HG03066 (cell line): ENCODE measurements around the gene KCNK10.

ENCODE experiments used
- ATAC-seq: cut with Tn5 transposase; IDR thresholded peaks from one replicate; pipeline ENCODE4 v1.9.1; 2021; ENCODE audit warnings: low read depth; ENCODE audit not compliant: unreplicated experiment

Gene KCNK10

DNA sequence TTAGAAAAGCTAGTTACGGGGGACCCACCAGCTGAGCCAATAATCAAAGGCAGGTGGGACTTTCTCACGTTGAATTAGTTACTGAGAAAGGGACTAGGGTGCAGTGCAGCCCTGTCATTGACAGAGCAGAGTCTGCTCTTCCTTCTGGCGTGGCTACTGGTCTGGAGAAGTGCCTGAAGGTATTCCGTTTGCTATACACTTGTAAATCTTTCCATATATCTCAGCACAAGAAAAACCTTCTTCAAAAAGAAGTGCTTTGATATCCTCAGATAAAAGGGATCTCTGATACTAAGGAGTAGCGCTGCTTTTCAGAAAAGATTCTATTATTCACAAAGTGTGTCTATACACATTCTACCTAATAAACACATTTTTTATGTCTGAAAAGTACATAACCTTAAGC is 91.5 kb downstream of the KCNK10 start:
- ATAC-seq, result no peak

DNA sequence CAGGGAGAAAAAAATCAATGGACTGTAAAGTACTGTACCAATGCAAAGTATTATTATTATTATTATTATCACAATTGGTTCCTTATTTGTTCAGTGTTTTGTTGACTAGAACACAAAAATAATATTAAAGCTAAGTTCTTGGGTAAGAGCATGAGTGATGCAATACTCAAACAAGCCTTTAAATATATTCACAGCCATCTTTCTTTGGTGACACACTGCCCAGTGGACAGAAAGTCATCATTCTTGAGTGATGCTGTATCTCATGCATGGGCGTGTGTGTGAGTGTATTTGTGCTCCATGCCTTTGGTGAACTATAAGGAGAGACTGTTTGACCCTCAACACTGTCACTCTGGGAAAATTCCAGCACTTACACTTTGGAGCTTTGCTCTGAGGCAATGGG is 93.6 kb downstream of the KCNK10 start:
- ATAC-seq, result no peak

DNA sequence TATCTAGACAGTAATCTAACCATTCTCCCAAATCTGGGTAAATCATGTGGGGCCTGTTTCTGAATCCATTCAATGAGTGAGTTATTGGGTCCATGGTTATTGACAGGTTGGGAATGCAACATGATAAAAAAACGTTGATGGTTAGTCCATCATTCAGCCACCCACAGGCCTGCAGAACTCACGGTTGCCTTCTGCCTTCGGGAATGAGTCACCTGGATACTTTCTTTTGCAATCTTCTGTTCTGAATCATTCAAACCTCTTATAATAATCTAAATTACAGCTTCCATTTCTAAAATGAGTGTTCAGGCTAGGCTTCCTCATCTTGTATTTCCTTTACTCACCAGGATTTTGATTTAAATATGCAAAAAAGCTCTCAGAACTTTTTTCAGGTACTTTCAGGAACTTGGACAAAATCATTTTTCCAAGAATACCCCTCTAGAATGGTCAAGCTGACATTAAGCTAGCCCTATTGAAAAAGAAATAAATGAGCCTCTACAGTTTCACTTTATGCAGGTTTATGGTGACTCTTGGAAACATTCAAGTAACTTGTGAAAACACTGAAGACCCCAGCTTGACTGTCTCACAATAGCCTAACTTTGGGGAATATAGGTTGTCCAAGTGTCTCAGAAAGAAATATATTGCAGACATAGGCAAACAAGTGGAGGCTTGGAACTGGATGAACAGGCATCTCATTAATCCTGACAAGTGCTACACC is 94.4 kb downstream of the KCNK10 start:
- no peak for ATAC-seq

DNA sequence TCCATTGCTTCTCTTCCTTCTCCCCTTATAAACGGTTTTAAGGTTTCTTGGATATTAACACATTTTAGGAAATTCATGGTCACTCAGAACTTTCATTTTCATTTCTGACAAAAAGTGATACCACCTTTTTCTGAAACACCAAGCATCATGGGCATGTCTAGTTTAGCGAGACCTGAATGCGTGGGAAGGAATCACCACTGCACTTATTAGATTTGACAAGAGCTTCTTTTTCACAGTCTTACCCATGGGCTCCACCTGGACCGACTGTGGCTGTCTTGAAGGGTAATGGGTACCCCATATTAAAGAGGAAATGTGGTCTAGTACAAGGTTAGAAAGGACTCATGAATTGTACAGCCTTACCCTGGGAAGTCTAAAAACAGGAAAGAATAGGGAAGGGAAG is 95.4 kb downstream of the KCNK10 start:
- ATAC-seq, result no peak

DNA sequence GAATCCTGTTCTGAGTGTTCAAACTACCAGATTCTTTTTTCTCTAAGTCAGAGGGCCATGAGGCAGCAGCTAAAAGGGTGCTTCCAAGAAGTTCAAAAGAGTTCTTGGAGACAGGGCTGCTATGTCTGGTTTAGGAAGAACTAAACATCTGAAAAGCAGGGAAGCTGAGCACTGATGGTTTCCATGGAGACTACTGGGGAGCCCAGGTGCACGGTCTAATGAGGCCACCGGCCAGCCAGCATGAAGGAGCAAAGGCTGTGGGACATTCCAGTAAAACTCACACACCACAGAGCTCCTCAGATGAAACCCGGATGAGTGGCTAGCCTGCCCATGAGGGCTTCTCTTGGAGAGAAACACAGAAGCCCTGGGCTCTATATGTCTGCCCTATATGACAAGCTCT is 97.3 kb downstream of the KCNK10 start:
- ATAC-seq, result no peak

DNA sequence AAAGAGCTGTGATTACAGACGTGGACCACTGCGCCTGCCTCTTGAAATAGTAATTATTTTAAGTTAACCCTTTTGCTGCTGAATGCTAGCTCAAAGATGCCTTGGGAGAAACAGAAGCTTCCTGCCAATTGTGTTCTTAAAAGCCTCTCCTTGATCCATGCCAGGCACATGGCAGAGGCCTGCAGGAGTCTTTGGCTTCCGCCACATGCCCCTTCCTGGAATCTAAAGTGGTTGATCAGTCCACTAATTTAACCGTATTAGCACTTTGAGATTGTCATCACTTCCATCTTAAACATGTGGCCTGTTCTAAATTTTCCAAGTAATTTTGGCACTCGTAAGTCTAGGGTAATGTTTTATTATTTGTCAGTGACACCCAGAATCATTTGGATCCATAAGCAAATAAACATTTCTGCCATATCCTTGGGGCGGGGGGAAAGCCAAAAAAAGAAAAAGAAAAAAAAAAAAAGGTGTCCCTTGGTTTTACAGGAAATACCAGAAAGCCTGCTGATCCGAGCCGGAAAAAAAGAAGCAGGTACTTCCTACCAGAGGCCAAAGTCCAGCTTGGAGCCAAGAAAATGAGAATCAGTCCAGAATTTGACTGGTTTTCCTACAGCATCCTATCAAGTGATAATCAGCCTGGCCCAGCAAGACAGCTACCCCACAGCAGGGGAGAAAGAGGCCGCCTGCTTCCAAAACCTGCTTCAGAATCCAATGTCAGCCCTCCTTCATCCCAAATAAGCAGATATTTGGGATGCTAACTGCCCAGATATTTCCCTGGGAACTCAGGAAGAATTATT is 104.8 kb downstream of the KCNK10 start:
- no peak for ATAC-seq

DNA sequence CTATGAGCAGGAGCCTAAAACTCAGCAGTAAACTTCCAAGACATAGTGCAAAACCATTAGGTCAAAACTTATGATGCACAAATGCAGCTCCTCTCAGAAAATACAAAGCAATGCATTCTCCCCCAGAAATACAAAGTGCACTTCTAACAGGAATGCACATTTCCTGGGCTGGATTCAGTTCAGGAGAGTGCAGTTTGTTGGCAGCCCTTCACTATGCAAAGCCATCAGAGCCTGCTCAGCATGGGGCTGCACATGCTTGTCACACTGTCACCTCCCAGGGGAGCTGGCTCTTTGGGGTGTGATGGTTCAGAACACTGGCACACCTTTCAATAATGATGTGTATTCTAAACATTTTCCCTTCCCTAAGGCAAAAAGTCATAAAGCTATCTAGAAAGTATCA is 110.4 kb downstream of the KCNK10 start:
- ATAC-seq, result no peak

DNA sequence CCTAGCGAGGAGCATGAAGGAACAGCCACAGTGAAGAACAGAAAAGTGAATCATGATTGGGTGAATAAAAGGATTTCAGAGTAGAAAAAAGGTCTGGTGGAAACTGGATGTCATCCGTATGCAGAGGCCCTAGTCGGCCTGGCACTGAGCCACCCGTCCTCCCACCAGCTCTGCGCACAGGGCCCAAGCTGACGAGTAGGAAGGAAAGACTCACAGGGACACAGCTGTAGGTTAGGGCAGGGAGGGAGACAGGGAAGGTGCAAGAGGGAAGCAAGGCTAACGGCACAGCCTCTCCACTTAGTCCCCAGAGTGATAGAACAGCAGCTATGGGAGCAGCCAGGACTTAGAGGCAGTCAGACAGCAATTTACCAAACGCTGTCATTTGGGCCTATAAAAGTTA is 112.6 kb downstream of the KCNK10 start:
- no peak for ATAC-seq

DNA sequence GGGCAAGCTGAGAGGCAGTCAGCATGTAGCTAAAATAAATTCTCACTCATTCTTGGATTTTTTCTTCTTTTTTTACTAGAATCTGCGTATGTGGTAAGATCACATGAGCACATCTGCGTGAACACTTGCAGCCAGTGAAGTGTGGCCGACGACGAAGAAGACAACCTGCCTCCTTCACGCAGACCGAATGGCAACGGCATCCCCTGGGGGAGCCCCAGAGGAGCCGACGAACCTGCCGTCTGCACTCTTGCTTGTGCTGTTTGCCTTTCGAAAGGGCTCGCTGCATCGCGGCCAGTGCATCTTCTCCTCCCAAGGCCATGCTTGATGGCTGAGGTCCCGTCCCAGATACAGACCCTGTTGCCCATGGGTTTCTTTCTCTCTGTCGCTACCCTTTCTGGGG is 113.8 kb downstream of the KCNK10 start:
- no peak for ATAC-seq

DNA sequence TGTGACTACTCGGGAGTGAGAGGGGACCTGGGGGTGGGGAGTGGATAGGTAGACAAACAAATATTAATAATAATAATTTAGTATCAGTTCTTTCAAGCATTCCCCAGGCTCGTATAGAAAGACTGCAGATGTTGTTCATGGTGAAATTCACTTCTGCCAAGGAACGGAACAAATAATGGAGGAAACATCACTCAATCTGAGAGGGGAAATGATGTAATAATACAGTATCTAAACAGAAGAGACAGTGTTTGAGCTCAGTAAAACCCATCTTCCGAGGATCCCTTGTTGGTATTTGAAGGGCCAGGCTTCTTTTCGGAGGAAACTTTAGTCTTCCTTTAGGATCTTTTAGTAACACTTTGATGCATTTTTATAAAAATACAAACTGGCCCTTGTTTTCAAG is 114.2 kb downstream of the KCNK10 start:
- no peak for ATAC-seq

DNA sequence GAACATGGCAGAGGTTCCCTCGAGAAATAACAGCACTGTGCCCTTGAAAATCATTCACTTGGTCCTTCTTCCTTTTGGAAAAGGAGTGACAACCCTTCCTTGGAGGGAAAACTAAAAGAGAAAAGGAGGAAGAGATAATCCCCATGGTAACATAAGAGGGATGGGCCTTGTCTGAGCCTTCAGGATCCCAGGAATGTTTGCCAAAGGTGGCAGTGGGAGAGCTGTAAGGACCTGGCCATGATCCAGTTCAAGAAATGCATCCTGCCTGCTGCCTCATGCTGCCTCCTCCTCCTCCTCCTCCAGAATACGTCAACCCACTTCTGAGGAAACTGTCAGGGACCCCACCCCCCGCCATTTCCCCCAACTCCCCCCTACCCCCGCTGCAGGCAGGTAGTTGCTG is 118.8 kb downstream of the KCNK10 start:
- no peak for ATAC-seq

DNA sequence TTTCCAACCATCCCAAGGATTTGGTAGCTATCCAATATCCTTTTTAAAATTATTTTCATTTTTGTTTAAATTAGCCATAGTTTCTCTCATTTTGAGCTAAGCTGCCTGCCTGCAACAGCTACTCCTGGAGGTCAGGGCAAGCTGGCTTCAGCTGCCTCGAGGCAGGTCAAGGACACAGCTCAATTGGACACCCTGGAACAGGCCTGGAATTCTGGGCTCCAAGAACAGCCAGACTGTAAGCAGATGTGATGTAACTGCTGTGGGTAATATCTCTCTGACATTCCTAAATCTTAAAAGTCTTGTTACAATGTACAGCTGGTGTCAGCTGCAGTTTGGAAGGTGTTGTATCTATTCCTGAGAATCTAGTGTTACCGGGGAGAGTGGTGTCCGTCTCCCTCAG is 119.8 kb downstream of the KCNK10 start:
- no peak for ATAC-seq

DNA sequence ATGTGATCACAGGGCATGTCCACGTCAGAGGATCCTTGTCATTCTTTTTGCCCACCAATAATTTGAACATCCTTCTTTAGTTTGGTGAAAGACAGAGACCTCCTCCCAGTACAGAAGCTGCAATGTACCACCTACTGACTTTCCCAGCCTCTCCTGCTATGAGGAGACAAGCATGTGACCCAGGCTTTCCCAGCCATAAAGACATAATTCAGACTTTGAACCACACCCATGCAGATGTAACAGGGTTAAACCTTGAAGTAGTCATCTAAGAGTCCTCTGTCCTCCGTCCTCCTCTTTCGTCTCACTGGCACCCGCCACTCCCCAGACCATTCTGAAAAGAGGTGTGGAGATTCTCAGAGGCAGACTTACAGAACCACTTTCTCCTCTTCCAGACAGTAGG is 120.8 kb downstream of the KCNK10 start:
- ATAC-seq, result no peak

DNA sequence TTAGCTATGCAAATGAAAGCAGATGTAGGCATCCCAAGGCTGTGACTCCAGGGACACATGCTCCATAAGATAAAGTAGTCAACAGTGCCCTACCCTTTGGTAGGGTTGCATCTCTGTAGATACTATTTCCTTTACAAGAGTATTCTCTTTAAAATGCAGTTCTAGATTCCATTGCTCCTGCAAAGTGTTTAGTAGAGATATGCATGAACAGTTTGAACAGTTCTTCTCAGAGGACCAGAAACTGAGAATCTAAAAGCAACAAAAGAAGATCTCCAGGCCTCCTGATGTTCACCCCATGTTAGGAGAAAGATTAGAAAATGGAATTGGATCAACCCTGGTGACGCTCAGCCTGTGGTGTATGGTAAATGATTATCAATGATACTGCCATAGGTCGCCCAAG is 121.2 kb downstream of the KCNK10 start:
- ATAC-seq, result no peak

DNA sequence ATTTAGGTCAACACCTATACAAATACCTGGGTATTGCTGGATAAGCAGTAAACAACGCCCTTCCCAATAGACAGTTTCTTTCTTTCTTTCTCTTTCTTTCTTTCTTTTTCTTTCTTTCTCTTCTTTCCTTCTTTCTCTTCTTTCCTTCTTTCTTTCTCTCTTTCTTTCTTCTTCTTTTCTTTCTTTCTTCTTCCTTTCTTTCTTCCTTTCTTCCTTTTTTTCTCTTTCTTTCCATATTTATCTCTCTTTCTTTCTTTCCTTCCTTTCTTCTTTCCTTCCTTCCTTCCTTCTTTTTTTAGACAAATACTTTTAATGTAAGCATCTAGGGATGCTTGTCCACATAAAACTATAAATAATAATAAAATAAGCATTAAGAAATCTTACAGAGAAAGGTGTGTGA is 123.2 kb downstream of the KCNK10 start:
- no peak for ATAC-seq

DNA sequence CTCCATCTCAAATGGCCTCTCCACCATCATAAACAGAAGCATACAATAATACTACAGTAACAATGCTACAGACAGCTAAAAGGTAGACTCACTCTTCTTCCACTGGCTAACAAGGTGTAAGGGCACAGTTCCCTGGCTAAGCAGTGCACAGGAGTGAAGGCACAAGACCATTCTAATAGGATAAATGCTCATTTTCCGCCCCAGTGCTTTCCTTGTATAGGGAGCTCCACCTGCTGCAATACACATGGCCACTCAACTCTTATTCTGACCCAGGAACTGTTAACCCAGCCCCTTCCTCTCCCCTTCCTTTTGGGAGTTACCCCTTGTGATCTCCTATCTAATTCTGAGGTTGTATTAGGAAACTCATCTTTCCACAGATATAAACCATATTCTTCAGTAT is 124.6 kb downstream of the KCNK10 start:
- ATAC-seq, result no peak

DNA sequence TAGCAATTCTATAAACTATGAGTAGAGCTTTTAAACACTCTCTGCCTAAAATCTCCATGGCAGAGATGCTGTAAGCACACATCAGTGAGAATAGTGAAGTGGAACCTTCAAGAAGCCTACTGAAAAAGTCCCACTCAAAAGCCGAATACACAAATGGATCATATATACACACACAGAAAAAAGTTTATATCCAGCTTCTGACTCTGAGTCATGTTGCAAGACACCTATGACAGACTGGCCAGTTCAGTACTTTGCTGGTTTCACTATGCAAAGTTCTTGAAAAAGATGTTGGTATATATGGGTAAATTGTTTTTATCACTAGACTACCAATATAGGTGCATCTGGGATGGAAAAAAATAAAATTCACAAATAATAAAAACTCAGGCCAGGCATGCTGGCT is 126.1 kb downstream of the KCNK10 start:
- ATAC-seq, result no peak

DNA sequence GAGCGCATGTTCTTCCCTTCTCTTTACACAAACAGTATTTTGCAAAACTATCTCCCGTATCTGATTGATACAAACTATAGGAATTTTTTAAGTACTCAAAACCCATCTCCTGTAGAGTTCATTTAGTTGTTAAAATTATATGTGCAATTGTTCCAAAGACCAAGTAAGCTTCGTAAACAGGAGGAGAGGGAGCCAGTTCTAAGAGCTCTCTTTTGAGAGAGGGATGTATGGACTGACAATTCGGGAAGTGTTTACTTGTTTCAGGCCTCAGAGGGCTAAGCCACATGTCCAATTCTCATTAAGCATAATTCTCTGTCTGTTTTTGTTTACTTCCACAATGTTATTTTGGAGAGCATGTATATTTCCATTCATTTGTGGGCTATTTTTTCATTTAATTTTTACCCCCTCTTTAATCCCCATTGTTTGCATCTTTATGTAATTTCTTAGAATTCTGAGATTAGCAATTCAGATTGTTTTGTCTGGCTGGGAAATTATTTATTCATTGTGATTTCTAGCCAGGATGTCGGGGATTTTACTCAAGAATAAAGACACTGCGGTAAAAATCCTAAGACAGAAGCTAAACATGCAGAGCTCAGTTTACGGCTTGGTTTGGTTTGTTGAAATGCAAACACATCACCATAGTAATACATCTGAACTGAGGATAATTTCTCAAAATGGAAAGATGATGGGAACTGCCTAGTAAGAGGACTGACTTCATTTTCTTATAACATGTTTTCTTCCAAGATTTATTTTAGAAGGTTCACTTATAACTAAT is 126.8 kb downstream of the KCNK10 start:
- no peak for ATAC-seq

DNA sequence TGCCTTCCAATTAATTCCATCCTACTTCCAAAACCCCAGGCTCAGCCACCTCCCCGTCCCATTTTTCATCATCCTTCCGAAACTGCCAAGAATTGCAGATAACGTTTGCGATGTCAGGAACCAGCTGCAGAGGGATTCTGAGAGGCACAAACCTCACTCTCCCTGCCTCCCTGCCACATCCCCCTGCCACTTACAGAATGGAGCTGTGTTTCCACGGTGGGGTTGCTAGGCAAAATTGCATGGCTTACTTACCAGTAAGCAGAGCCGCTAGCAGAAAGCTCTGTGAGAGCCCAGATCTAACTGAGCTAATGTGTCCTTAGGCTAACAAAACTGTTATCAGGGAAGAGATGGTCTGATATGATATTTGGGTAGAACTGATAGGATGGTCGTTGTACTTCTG is 127.4 kb downstream of the KCNK10 start:
- ATAC-seq, result no peak

DNA sequence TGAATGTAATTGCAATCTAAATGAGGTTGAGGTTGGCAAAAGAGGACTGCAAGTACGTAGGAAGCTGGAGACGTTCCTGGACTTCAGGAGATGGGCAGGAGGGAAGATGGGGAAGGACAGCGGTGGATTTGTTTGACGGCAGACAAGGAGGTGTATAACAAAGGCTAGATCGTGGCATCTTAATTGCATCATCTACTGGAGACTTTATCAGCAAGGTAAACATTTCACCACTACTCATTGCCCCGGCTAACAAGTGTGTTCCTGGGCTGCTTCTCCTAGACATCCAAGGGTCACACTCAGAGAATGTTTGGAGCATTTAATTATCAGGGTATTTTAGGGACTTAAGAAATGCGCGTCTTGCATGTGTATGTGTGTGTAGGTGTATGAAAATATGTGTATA is 128.5 kb downstream of the KCNK10 start:
- ATAC-seq, result no peak

DNA sequence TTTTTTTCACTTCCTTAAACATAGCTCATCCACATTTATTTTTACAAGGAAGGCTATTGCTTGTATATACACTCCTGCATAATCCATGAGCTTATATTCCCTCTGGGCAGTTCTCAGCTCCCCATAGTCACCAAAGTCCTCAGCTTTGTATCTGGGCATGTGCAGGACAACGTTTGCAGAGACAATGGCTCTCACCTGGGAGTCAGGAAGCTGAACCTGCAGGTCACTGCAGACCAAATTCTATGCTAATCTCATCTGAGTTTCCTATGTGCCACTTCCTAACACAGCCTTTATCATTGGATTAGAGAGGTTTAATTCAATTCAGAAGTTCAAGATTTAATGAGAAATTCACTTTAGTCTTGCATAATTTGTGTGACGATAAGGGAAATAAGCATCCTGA is 131.5 kb downstream of the KCNK10 start:
- no peak for ATAC-seq
